Endothelial cell of umbilical vein (primary cell): ENCODE measurements around the gene P2RX1.

Experiments used
- EZH2 ChIP-seq: IDR thresholded peaks from 2 replicates; pipeline ENCODE4 v1.6.1; 2012; ENCODE audit warnings: borderline replicate concordance, low read depth, mild to moderate bottlenecking, moderate library complexity, low read length, inconsistent platforms; ENCODE audit not compliant: severe bottlenecking
- FOS ChIP-seq: IDR thresholded peaks from 2 replicates; pipeline ENCODE4 v1.6.1; 2011; ENCODE audit warnings: mild to moderate bottlenecking, low read length, moderate library complexity, borderline replicate concordance; ENCODE audit not compliant: insufficient read depth
- GATA2 ChIP-seq: IDR thresholded peaks from 2 replicates; pipeline ENCODE4 v1.7.0; 2011; ENCODE audit warnings: low read depth, mild to moderate bottlenecking, moderate library complexity, mixed read lengths, low read length; ENCODE audit not compliant: insufficient read length, insufficient read depth
- JUN ChIP-seq: IDR thresholded peaks from 2 replicates; pipeline ENCODE4 v1.6.1; 2011; ENCODE audit warnings: borderline replicate concordance, low read depth; ENCODE audit not compliant: insufficient read length, insufficient read depth
- MYC ChIP-seq: IDR thresholded peaks from one replicate; pipeline ENCODE4 v1.6.1; 2011; ENCODE audit warnings: mild to moderate bottlenecking, low read depth, low read length
- POLR2A ChIP-seq: IDR thresholded peaks from 2 replicates; pipeline ENCODE4 v1.6.1; 2012; ENCODE audit warnings: low read depth, mild to moderate bottlenecking, control low read depth, low read length
- POLR2AphosphoS5 ChIP-seq: IDR thresholded peaks from 2 replicates; pipeline ENCODE4 v1.6.1; 2012; ENCODE audit warnings: low read depth, mild to moderate bottlenecking, control low read depth, low read length, moderate library complexity; ENCODE audit not compliant: insufficient read depth
- TF ChIP-seq, protein P1 (sequence below), 2 donors: IDR thresholded peaks; 1 replicate in 1 of 2; 2 replicates in 1 of 2; pipeline ENCODE4 v1.5.1; 2011; ENCODE audit warnings: low read length in 2 of 2, mild to moderate bottlenecking in 2 of 2, moderate library complexity in 2 of 2, control low read depth in 1 of 2, inconsistent platforms in 1 of 2, low read depth in 1 of 2; ENCODE audit not compliant: insufficient read depth in 1 of 2; ENCODE audit errors: extremely low read depth in 1 of 2
- TF ChIP-seq, protein P2 (sequence below): IDR thresholded peaks from 2 replicates; pipeline ENCODE4 v1.6.1; 2011; ENCODE audit not compliant: insufficient read depth, insufficient read length

DNA sequence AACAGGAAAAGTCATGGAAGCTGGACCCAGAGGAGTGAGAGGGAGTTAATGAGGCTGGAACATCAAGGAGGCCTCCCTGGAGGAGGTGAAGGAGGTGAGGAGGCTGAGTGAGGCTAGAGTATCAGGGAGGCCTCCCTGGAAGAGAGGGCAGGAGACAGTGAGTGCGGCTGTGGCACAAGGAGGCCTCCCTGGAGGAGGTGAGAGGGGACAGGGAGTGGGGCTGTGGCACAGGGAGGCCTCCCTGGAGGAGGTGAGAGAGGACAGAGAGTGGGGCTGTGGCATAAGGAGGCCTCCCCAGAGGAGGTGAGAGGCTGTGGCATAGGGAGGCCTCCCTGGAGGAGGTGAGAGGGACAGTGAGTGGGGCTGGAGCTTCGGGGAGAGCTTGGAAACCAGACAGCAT, 28.9 kb downstream of the P2RX1 start:
- TF ChIP-seq, protein P1, sequence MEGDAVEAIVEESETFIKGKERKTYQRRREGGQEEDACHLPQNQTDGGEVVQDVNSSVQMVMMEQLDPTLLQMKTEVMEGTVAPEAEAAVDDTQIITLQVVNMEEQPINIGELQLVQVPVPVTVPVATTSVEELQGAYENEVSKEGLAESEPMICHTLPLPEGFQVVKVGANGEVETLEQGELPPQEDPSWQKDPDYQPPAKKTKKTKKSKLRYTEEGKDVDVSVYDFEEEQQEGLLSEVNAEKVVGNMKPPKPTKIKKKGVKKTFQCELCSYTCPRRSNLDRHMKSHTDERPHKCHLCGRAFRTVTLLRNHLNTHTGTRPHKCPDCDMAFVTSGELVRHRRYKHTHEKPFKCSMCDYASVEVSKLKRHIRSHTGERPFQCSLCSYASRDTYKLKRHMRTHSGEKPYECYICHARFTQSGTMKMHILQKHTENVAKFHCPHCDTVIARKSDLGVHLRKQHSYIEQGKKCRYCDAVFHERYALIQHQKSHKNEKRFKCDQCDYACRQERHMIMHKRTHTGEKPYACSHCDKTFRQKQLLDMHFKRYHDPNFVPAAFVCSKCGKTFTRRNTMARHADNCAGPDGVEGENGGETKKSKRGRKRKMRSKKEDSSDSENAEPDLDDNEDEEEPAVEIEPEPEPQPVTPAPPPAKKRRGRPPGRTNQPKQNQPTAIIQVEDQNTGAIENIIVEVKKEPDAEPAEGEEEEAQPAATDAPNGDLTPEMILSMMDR (IDR thresholded peaks at IDR 0.05; ENCODE audit: extremely low read depth in 1 of 2, insufficient read depth in 1 of 2, low read depth in 1 of 2, low read length in 2 of 2) = no peak
- no peak for TF ChIP-seq FOS
- no peak for TF ChIP-seq POLR2A
- TF ChIP-seq MYC = no peak
- TF ChIP-seq, protein P2, sequence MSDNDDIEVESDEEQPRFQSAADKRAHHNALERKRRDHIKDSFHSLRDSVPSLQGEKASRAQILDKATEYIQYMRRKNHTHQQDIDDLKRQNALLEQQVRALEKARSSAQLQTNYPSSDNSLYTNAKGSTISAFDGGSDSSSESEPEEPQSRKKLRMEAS = no peak
- TF ChIP-seq POLR2AphosphoS5 = no peak
- TF ChIP-seq GATA2 = no peak
- no peak for TF ChIP-seq EZH2
- no peak for TF ChIP-seq JUN
